Adipocyte (in vitro differentiated cells): ENCODE results near the gene ACTN4.

Experiments used
- DNase-seq: peaks from one replicate; pipeline ENCODE4 v3.0.0-alpha.2; 2015; ENCODE audit warnings: low read depth
- H3K27me3 ChIP-seq: replicated peaks from 2 replicates; pipeline ENCODE4 v1.7.0; 2013; ENCODE audit warnings: mild to moderate bottlenecking, low read length, moderate library complexity; ENCODE audit not compliant: control insufficient read depth, insufficient read depth
- H3K36me3 ChIP-seq: 2 replicates; pipeline ENCODE4 v1.7.0; 2013; ENCODE audit warnings: low read length, mild to moderate bottlenecking, moderate library complexity; ENCODE audit not compliant: control insufficient read depth, insufficient read depth, severe bottlenecking
- H3K4me1 ChIP-seq: 2 replicates; pipeline ENCODE4 v1.7.0; 2013; ENCODE audit warnings: mild to moderate bottlenecking, low read length, moderate library complexity; ENCODE audit not compliant: control insufficient read depth, insufficient read depth
- H3K4me3 ChIP-seq: 2 replicates; pipeline ENCODE4 v1.7.0; 2013; ENCODE audit warnings: mild to moderate bottlenecking, low read length, moderate library complexity
- H3K9ac ChIP-seq: 2 replicates; pipeline ENCODE4 v1.7.0; 2013; ENCODE audit warnings: mild to moderate bottlenecking, low read length, moderate library complexity
- H3K9me3 ChIP-seq: 2 replicates; pipeline ENCODE4 v1.7.0; 2013; ENCODE audit warnings: mild to moderate bottlenecking, low read length, moderate library complexity; ENCODE audit not compliant: control insufficient read depth

Gene ACTN4

GRCh38 chr19:38731654-38732301, 84.3 kb downstream of the ACTN4 start:
- H3K27me3 ChIP-seq = no peaks in the 10 kb centered on the region
- H3K9ac ChIP-seq = no peak overlapping the region
- peaks cover 4% of the 10 kb centered on the region for H3K4me1 ChIP-seq
- H3K9me3 ChIP-seq = no peaks in the 10 kb centered on the region
- no peak overlapping the region for H3K4me3 ChIP-seq
- DNase-seq = no peak
- peaks cover 43% of the 10 kb centered on the region for H3K36me3 ChIP-seq

GRCh38 chr19:38733241-38733492, 85.7 kb downstream of the ACTN4 start:
- Histone ChIP-seq H3K9ac (no peak overlapping the region), H3K4me3 (no peak overlapping the region), H3K9me3 (no peaks in the 10 kb centered on the region), H3K36me3 (peaks cover 29% of the 10 kb centered on the region), H3K27me3 (no peaks in the 10 kb centered on the region), H3K4me1 (peaks cover 4% of the 10 kb centered on the region)
- DNase-seq = no peak

DNA sequence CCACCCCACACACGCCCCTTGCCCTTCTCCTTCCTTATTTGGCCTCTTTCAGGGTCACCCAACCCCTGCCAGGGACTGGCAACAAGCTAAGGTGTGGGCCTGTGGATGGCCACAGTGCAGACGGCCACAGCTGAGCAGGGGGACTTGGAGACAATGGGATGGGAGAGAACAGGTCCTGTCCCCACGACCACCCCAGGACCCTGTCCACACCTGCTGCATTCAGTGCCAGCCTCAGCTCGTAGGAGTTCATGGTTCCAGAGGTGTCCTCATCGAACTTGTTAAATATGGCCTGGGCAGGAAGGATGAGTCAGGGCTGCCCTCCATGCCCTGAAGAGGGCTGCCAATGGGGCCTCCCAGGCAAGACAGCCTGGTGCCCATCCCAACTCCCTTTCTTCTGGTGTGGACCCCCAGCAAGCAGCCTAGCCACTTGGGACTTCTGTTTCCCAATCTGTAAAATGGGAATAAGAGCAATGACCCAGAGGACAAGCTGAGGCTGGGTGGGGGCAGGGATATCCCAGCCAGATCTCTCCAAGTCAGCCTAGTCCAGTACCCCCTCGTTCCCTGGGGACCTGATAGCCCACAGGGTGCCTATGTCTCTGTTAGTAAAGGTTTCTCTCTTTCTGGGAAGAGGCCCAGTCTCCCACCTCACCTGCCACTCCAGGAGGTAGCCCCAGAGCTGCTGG, 86.2 kb downstream of the ACTN4 start:
- Histone ChIP-seq H3K9me3 (no peaks in the 10 kb centered on the region), H3K9ac (no peak overlapping the region), H3K36me3 (peaks cover 26% of the 10 kb centered on the region), H3K27me3 (no peaks in the 10 kb centered on the region), H3K4me3 (no peak overlapping the region), H3K4me1 (peaks cover 4% of the 10 kb centered on the region)
- no peak for DNase-seq

DNA sequence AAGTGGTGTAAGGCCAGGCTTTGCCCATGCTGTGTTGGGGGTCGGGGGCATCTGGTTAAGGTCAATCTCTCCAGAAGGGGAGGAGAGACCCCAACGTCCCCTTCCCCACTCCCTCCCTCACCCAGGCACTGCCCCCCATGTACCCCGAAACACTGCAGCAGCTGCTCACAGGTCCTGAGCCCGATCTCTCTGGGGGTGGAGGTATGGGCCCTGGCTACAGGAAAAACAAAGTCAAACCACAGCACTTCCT, 86.7 kb downstream of the ACTN4 start:
- H3K4me1 ChIP-seq = peaks cover 4% of the 10 kb centered on the region
- no peak overlapping the region for H3K4me3 ChIP-seq
- peaks cover 22% of the 10 kb centered on the region for H3K36me3 ChIP-seq
- H3K27me3 ChIP-seq = no peaks in the 10 kb centered on the region
- no peak for DNase-seq
- no peaks in the 10 kb centered on the region for H3K9me3 ChIP-seq
- no peak overlapping the region for H3K9ac ChIP-seq

DNA sequence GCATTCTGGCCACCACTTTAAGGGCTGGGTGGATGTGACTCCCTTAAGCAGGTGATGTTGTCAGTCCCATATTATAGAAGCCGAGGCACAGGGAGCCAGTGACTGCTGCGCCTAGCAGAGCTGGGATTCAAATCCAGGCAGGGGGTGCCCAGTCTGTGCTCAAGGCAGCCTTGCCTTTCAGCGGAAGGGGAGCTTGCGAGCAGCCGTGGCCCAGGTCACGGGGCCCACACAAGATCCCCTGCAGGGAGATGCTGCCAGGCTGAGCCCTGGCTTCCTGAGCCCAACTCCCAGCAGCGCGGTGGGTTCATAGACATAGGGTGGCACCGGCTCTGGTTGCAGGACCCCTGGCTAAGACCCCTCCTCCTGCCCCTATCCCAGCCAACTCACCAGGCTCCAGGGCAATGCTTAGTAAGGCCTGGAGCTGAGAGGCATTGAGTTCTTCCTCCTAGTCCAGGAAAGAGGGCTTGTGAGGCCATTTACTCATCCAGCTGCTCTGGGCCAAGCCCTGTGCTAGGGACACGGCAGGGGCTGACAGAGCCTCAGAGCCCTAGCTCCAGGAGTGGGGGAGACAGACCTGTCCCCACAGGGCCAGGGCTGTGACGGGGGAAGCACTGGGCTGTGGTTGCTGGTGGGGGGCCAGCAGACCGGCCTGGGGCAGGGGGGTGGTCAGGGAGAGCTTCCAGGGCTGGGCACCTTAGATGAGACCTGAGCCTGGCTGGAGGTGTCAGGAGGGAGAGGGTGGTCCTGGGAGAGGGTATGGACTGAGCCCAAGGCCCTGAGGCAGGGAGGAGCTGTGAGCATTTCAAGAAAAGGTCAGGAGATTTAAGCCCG, 87.2 kb downstream of the ACTN4 start:
- H3K27me3 ChIP-seq = no peaks in the 10 kb centered on the region
- H3K4me3 ChIP-seq = no peak overlapping the region
- no peak overlapping the region for H3K9ac ChIP-seq
- peaks cover 20% of the 10 kb centered on the region for H3K36me3 ChIP-seq
- peaks cover 4% of the 10 kb centered on the region for H3K4me1 ChIP-seq
- no peak for DNase-seq
- no peaks in the 10 kb centered on the region for H3K9me3 ChIP-seq

GRCh38 chr19:38735257-38735686, 87.8 kb downstream of the ACTN4 start:
- H3K4me1 ChIP-seq = peaks cover 4% of the 10 kb centered on the region
- no peak overlapping the region for H3K9ac ChIP-seq
- H3K27me3 ChIP-seq = no peaks in the 10 kb centered on the region
- H3K9me3 ChIP-seq = no peaks in the 10 kb centered on the region
- no peak overlapping the region for H3K4me3 ChIP-seq
- peaks cover 17% of the 10 kb centered on the region for H3K36me3 ChIP-seq
- no peak for DNase-seq

DNA sequence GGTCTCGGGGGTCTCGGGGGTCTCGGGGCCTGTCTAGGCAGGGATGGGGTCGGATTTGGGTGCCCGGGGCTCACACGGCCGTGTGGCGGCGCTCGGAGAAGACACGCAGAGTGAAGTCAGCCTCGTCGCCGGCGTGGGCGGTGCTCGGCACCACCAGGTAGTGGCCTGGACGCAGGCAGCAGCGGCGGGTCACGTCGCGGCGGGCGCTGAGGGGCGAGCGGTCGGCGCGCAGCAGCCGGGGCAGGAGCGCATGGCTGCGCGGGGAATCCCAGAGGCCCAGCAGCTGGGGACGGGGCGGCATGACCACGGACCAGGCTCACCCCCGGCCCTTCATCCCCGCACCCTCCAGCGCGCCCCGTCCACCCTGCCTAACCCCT, 88.6 kb downstream of the ACTN4 start:
- no peak overlapping the region for H3K9ac ChIP-seq
- H3K36me3 ChIP-seq = peaks cover 11% of the 10 kb centered on the region
- DNase-seq = peak; percentile 65
- H3K9me3 ChIP-seq = no peaks in the 10 kb centered on the region
- H3K4me3 ChIP-seq = peak overlapping the region; percentile 41
- peaks cover 4% of the 10 kb centered on the region for H3K4me1 ChIP-seq
- no peaks in the 10 kb centered on the region for H3K27me3 ChIP-seq

DNA sequence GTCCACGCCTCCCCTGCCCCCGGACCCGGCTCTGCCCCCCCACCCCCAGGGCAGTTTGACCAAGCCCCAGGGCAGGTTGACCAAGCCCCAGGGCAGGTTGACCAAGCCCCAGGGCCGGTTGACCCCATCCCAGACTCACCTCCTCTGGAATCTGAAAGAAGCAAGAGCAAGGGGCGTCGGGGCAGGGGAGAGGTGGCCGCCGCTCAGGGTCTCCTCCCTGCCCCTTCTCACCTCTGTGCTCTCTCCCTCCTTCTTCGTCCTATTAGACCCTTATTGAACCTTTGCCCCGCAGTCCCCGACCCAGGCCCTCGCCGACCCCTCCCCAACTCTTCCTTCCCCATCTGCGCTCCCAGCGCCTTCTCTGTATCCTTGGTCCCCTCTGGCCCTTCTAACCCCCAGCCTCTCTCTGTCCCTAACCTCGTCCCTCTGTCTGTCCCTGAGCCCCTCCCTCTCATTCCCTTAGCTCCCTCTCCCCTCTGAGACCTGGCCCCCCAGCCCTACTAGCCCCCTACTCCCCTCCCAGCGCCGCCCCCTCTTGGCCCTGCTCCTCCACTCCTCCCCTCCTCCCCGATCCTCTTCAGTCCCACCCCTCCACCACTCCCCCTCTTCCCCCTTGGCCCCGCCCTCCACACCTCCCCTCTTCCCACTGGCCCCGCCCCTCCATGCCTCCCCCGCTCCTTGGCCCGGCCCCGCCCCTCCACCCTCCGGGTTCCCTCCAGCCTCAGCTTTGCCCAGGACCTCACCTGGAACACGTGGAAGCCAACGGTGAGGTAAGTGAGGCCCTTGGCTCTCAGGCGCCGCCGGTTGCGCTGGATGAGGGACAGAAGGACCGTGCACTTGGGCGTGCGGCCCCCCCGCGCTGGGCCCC, 89.2 kb downstream of the ACTN4 start:
- H3K4me3 ChIP-seq = no peak overlapping the region
- H3K9ac ChIP-seq = no peak overlapping the region
- H3K4me1 ChIP-seq = peaks cover 4% of the 10 kb centered on the region
- no peak for DNase-seq
- no peaks in the 10 kb centered on the region for H3K27me3 ChIP-seq
- H3K9me3 ChIP-seq = no peaks in the 10 kb centered on the region
- H3K36me3 ChIP-seq = peaks cover 4% of the 10 kb centered on the region

- no peaks in the 10 kb centered on the region for H3K27me3 ChIP-seq
- no peaks in the 10 kb centered on the region for H3K36me3 ChIP-seq
- H3K9ac ChIP-seq = no peak overlapping the region
- DNase-seq = no peak
- H3K4me3 ChIP-seq = no peak overlapping the region
- H3K9me3 ChIP-seq = no peaks in the 10 kb centered on the region
- peaks cover 4% of the 10 kb centered on the region for H3K4me1 ChIP-seq
These were observed 89.9 kb downstream of the ACTN4 start for GRCh38 chr19:38737281-38737865.

- DNase-seq = no peak
- H3K4me3 ChIP-seq = no peak overlapping the region
- no peaks in the 10 kb centered on the region for H3K9me3 ChIP-seq
- no peak overlapping the region for H3K9ac ChIP-seq
- H3K4me1 ChIP-seq = peaks cover 4% of the 10 kb centered on the region
- no peaks in the 10 kb centered on the region for H3K27me3 ChIP-seq
- no peaks in the 10 kb centered on the region for H3K36me3 ChIP-seq
These were observed 90.7 kb downstream of the ACTN4 start for GRCh38 chr19:38737921-38738737.
